Erythroblast (primary cell): ENCODE results near the gene MAN1C1.
"Not testable (repeated sequence)": the region's sequence is repeated elsewhere in the genome, so short reads cannot be mapped to it uniquely, and the experiment has no call there.

Experiments
- DNase-seq, 2 experiments: peaks; one replicate each; lab custom pipeline; 2025; lab: John Stamatoyannopoulos, UW
- GATA1 ChIP-seq: IDR thresholded peaks from 2 replicates; pipeline ENCODE4 v1.6.1; 2011; ENCODE audit warnings: low read depth, mild to moderate bottlenecking, control low read depth, low read length, moderate library complexity
- POLR2A ChIP-seq: IDR thresholded peaks from 2 replicates; pipeline ENCODE4 v1.6.1; 2011; ENCODE audit warnings: mild to moderate bottlenecking, low read length

MAN1C1 gene

DNA sequence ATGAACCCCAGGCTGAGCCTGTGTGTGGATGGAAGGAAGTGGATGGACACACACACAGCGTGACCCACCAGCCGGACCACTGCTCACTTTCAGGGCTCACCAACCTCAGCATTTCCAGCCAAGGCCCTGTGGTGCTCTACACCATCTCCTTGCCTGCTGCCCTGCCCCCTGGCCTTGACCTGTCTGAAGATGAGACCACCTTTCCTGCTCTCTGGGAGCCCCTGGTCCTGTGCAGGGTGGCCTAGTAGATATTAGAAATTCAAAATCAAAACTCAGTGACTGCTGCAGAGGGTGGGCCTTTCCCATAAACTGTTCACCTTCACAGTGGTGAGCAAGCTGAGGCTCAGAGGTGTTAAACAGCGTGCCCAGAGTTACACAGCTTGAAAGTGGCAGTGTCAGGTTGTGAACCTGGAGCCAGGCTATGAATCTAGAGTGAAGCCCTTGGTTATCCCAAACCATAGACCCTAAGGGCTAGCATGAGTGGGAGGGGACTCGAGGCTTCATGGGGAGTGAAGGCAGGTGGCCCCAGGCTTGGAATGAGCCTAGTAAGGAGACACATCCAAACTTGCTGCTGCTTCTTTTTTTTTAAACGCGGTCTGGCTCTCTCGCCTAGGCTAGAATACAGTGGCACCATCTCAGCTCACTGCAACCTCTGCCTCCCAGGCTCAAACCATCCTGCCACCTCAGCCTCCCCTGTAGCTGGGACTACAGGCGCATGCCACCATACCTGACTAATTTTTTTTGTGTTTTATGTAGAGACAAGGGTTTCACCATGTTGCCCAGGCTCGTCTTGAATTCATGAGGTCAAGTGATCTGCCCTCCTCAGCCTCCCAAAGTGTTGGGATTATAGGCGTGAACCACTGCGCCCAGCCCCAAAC, 41.5 kb downstream of the MAN1C1 start:
- no peak for DNase-seq
- TF ChIP-seq POLR2A (no peak), GATA1 (no peak)

DNA sequence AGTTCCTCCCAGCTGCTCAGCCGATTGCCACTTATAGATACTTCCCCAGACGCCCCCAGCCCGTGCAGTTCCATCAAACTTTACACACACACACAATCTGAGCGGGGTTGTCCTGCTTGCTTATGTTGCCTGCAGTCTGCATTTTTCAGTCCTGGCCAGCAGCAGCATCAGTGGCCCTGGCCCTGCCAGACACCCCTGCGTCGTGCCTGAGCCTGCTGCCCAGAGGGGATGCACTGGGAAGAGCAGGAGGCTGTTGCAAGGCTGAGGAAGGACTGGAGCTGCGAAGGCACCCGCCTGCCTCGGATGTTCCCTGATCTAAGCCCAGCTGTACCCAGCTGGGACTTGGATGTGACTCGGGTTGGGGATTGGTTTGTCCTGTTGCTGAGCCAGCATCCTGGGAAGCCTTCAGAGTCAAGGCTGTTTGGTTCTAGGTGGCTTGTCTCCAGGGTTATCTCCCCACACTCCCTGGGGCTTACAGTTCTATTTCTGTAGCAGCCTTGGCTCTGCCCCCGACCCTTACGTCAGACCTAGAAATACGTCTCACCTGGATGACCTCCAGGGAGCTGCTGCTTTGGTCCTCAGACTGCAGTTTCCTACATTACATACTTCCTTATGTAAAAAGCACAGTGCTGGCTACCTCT, 42.3 kb downstream of the MAN1C1 start:
- TF ChIP-seq GATA1 = no peak
- DNase-seq = no peak

DNA sequence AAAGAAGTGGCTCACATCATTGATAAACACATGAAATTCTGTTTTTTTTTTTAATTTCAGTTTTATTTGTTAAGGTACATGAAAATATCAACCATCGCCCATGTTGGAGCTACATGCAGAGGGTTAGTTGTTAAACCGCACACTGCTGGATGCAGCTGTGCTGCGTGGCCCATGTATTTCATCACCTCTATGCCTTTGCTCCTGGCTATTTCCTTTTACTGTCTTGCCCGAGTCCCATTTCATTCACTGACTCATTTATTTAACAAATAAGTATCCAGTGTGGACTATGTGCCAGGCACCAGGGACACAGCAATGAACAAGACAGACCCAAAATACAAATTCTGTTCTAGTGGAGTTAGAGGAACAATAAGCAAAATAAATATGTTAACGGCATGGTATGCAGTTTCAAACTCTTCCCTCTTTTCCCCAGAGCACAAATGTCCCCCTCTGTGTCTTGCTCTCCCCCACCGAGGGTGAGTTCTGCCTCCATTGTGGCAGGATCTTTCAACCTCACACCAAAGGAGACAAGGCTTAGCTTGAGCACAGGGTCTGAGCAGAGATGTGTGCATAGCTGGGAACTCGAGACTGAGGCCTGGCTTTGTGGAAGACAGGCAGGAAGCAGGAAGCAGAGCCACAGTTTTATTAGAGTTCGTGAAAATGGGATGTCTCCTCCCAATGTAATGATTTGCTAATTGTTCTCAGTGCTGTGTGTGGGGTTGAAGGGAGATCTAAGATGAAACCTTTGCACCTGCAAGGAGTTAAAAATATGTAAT, 44.6 kb downstream of the MAN1C1 start:
- TF ChIP-seq POLR2A (no peak), GATA1 (no peak)
- DNase-seq = no peak

DNA sequence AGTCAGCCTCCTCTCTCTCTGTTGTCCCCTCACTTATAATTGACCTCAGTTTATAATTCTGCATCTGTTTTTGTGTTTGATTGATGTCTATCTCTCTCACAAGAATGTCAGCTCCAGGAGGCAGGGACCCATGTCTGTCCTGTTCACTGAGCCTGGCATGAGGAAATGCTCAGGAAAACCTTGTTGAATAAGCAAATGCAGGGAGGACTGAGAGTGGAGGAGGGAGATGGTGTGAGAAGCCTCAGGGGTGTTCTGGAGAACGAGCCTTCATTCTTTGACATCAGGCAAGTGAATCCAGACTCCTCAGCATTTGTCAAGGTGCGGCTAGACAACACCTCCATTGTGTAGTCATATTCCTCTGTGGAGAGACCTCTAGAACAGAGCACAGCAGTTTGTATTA, 45.5 kb downstream of the MAN1C1 start:
- no peak for DNase-seq
- TF ChIP-seq POLR2A (no peak), GATA1 (no peak)

DNA sequence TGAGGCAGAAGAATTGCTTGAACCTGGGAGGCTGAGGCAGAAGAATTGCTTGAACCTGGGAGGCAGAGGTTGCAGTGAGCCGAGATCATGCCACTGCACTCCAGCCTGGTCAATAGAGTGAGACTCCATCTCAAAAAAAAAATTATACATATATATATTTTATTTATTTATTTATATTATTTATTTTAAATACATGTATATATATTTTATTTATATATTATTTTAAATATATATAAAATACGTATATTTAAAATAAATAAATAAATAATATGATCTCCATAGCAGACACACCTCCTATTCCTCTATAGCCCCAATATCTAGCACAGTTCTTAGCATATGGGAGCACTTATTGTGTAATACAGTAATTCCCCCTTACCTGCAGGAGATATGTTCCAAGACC, 46.4 kb downstream of the MAN1C1 start:
- DNase-seq = not testable (repeated sequence)

DNA sequence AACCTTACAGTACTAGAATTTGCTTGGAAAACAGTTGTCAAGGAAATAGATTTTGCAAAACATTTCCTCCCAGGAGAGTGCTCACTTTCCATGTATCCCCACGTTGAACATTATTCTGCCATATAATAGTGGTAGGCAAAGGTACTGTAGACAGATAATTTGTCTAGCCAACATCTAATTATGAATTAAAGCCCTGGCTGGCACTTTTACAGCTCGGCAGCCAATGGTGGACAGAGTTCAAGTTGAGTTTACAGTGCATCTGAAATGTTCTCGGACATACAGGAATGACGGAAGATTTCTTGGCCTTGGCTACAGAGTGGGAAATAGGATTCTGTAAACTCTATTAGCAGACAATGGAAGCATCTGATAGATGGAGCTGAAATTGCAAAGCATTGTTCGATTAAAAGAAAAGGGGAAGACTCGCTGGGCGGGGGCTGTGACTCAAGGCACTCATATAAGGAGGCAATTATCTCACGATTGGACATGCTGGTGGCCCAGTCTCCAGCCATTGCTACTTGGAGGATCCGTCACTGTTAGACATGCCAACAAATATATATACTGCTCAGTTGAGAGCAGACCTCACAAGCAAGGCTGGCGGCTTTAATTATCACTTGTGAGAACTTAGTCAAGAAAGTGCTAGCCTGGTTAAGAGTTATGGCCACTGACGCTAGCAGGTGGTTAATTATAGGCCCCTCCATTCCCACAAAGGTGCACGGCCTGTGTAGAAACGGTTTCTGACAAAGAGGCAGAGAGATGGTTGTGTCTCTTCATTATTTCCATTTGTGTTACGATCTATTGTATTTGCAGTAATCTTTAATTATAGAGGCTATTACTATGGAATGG, 48.0 kb downstream of the MAN1C1 start:
- TF ChIP-seq GATA1 = no peak
- no peak for TF ChIP-seq POLR2A
- no peak for DNase-seq

DNA sequence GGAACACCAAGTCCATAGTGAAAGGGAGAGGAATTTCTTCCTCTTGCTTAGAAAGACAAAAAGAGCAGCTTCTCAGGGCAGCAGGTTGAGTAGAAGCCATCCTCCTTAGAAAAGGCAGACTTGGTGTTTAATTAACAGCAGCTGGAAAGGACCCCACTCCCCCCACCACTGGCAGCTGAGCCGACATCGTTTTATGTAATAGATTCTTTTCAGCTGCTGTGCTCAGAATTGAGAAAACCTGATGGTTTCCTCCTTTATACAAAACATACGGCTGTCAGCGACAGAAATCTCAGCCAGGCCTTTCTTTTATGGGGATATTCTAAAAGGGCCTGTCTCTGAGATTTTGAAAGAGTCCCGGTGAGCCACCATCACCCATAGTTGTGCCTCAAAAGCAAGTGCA, 49.9 kb downstream of the MAN1C1 start:
- TF ChIP-seq POLR2A (no peak), GATA1 (no peak)

DNA sequence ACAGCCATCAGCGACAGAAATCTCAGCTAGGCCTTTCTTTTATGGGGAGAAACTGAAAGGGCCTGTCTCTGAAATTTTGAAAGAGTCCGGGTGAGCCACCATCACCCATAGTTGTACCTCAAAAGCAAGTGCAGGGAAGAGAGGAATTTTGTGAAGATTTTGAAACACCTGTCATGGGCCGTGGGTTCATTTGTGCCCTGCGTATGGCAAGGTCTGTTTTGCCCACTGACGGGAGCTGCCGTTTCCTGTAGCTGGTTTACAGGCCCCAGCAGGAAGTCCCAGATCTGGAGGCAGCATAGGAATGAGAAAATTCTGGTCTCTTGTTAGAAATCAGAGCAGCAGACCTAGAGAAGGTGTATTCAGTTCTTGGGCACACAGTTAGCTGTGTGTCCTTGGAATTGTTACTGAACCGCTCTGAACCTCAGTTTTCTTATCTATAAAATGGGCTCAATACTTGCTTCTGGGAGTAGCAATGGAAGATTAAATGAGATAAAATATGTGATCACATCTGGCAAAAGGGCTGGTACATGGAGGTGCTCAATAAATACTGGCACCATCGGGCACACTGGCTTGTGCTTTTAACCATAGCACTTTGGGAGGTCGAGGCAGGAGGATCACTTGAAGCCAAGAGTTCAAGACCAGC, 52.5 kb downstream of the MAN1C1 start:
- DNase-seq = no peak
- TF ChIP-seq POLR2A (no peak), GATA1 (no peak)

More for the DNA sequence above, 49.9 kb downstream of the MAN1C1 start:
- no peak for DNase-seq

DNA sequence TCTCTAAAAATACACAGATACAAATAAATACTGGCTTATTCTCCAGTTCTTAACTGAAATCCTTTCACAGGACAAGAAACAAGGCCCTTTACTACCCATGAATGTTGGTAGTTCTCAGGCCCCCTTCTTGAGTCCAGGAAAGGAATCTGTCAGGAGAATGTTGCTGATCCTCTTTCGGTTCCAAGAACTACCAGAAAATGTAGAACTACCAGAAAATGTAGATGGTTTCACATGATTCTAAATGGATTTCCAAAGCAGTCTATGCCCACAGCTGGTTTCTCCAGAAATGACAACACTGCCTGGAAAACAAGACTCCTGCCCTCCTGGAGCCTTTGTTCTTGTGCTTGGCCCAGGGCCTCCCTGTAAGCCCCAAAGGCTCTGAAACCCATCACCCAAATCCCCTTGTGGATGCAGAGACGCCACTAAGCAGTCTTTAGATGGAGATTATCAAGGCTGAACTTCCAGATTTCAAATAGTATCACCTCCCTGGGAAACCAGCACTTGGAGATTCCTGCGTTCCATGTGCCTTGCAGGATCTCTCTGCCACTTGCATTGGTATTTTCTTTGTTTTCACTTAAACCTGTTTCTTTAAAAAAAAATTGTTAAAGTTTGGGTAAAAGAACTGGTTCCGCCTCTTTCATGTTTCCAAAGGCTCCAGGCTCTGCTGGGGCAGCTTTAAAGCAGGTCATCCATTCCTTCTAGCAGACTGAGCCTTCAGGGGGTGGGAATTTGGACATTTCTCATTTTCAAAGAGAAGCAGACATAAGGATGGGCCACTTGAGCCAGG, 53.4 kb downstream of the MAN1C1 start:
- TF ChIP-seq POLR2A (no peak), GATA1 (no peak)
- no peak for DNase-seq

DNA sequence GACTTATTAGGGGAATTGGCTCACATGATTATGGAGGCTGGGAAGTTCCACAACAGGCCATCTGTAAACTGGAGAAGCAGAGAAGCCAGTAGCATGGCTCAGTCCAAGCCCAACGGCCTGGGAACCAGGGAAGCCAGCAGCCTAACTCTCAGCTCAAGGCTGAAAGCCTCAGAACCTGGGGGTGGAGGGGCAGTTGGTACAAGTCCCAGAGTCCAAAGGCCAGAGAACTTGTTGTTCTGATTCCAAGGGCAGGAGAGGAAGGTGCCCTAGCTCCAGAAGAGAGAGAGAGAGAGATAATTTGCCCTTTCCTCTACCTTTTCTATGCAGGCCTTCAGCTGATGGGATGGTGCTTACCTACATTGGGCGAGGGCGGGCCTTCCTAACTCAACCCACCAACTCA, 55.3 kb downstream of the MAN1C1 start:
- no peak for TF ChIP-seq GATA1
- no peak for TF ChIP-seq POLR2A
- no peak for DNase-seq

DNA sequence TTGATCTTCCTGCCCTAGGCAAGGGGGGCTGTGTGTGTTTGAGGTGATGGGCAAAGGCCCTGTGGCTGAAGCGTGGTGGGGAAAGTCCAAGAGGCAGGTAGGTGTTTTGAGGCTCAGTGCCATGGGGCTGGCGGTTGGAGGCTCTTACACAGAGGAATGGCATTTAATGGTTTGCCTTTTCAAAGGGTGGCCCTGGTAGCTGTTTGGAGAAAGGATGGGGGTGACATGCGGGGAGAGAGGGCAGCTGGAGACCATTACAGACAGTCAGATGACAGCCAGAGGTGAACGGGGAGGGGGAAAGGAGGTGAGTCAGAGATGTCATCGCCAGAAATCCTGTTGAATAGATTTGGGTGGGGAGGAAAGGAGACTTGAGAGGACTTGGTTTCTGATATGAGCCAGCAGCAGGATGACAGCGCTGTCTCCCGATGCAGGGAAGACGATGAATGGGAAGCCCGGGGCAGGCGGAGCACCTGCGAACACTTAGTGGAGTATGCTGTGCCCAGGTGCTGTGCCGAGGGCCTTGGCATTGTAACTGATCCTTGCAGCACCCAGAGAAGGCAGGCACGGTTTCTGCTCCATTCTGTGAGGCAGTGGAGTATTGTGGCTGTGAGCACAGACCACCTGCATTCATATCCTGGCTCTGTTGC, 56.3 kb downstream of the MAN1C1 start:
- no peak for DNase-seq
- TF ChIP-seq POLR2A = no peak
- TF ChIP-seq GATA1 = no peak

DNA sequence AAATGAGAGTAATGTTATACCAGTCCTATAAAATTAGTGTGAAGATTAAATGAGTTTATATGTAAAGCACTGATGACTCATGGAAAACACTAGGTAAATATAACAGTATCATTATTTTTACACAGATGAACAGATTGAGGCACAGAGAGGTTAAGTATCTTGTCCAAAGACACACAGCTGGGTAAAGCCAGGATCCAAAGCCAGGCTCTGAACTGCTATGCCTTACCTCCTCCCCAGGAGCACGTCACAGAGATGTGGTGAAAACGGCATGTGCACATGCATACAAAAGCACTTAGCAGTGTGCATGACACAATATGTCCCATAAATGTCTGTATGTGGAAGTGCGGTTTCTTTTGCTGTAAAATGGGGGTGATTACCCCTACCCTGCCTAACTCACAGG, 56.9 kb downstream of the MAN1C1 start:
- no peak for DNase-seq
- TF ChIP-seq GATA1 = no peak
- no peak for TF ChIP-seq POLR2A
